Muscle layer of colon (tissue), 2 donors: ENCODE data around the gene TSACC.

Experiments
- H3K27ac ChIP-seq: one replicate; pipeline ENCODE4 v1.7.0; 2013; ENCODE audit warnings: low read depth, mild to moderate bottlenecking, low read length, moderate library complexity
- H3K27me3 ChIP-seq, 2 donors: one replicate each; pipeline ENCODE4 v1.7.0; 2013; ENCODE audit warnings: low read length in 2 of 2, mild to moderate bottlenecking in 2 of 2; ENCODE audit not compliant: insufficient read depth in 2 of 2, control insufficient read depth in 1 of 2
- H3K36me3 ChIP-seq: one replicate; pipeline ENCODE4 v1.7.0; 2013; ENCODE audit warnings: mild to moderate bottlenecking, low read length; ENCODE audit not compliant: insufficient read depth
- H3K4me1 ChIP-seq: one replicate; pipeline ENCODE4 v1.7.0; 2013; ENCODE audit warnings: mild to moderate bottlenecking, low read length; ENCODE audit not compliant: insufficient read depth
- H3K4me3 ChIP-seq, 2 donors: one replicate each; pipeline ENCODE4 v1.7.0; 2013; ENCODE audit warnings: low read length in 2 of 2, low read depth in 1 of 2, mild to moderate bottlenecking in 1 of 2, moderate library complexity in 1 of 2
- H3K9ac ChIP-seq: one replicate; pipeline ENCODE4 v1.7.0; 2013; ENCODE audit warnings: low read length
- H3K9me3 ChIP-seq: one replicate; pipeline ENCODE4 v1.7.0; 2013; ENCODE audit warnings: mild to moderate bottlenecking, low read length
- donor health status: abdominal sarcoma.
- donor health status: Adenocarcinoma of cecum.

The TSACC gene

GRCh38 chr1:156388174-156389137 lies 50.1 kb downstream of the TSACC start:
- Histone ChIP-seq H3K4me3 (no peak overlapping the region), H3K4me1 (no peaks in the 10 kb centered on the region), H3K36me3 (no peaks in the 10 kb centered on the region), H3K27ac (no peak overlapping the region), H3K9me3 (no peaks in the 10 kb centered on the region), H3K9ac (no peak overlapping the region), H3K27me3 (peaks cover 0 to 40% of the 10 kb centered on the region in 2 donors)

GRCh38 chr1:156389311-156389710 lies 51.0 kb downstream of the TSACC start:
- Histone ChIP-seq H3K4me1 (no peaks in the 10 kb centered on the region), H3K4me3 (no peak overlapping the region), H3K36me3 (no peaks in the 10 kb centered on the region), H3K9ac (no peak overlapping the region), H3K9me3 (no peaks in the 10 kb centered on the region), H3K27ac (no peak overlapping the region), H3K27me3 (peaks cover 0 to 40% of the 10 kb centered on the region in 2 donors)

GRCh38 chr1:156390469-156391365 lies 52.4 kb downstream of the TSACC start:
- Histone ChIP-seq H3K4me1 (no peaks in the 10 kb centered on the region), H3K27ac (no peak overlapping the region), H3K27me3 (peaks cover 0 to 40% of the 10 kb centered on the region in 2 donors), H3K4me3 (no peak overlapping the region), H3K9ac (no peak overlapping the region), H3K9me3 (no peaks in the 10 kb centered on the region), H3K36me3 (no peaks in the 10 kb centered on the region)

- Histone ChIP-seq H3K4me1 (no peaks in the 10 kb centered on the region), H3K36me3 (no peaks in the 10 kb centered on the region), H3K27me3 (peaks cover 0 to 40% of the 10 kb centered on the region in 2 donors), H3K4me3 (no peak overlapping the region), H3K9ac (no peak overlapping the region), H3K27ac (no peak overlapping the region), H3K9me3 (no peaks in the 10 kb centered on the region)
Observed at GRCh38 chr1:156391366-156391677, 53.0 kb downstream of the TSACC start.

GRCh38 chr1:156391701-156392100 lies 53.4 kb downstream of the TSACC start:
- H3K9ac ChIP-seq, result no peak overlapping the region
- H3K4me3 ChIP-seq, result no peak overlapping the region
- no peaks in the 10 kb centered on the region for H3K9me3 ChIP-seq
- no peaks in the 10 kb centered on the region for H3K36me3 ChIP-seq
- peaks cover 0 to 40% of the 10 kb centered on the region in 2 donors for H3K27me3 ChIP-seq
- no peak overlapping the region for H3K27ac ChIP-seq
- H3K4me1 ChIP-seq, result no peaks in the 10 kb centered on the region

GRCh38 chr1:156392452-156392853 lies 54.1 kb downstream of the TSACC start:
- H3K36me3 ChIP-seq, result no peaks in the 10 kb centered on the region
- no peak overlapping the region for H3K27ac ChIP-seq
- H3K9ac ChIP-seq, result no peak overlapping the region
- H3K9me3 ChIP-seq, result no peaks in the 10 kb centered on the region
- H3K4me3 ChIP-seq, result no peak overlapping the region
- no peaks in the 10 kb centered on the region for H3K4me1 ChIP-seq
- H3K27me3 ChIP-seq, result peaks cover 0 to 39% of the 10 kb centered on the region in 2 donors

- no peak overlapping the region for H3K27ac ChIP-seq
- no peak overlapping the region for H3K9ac ChIP-seq
- H3K4me3 ChIP-seq, result no peak overlapping the region
- H3K27me3 ChIP-seq, result peaks cover 0 to 32% of the 10 kb centered on the region in 2 donors
- H3K4me1 ChIP-seq, result no peaks in the 10 kb centered on the region
- no peaks in the 10 kb centered on the region for H3K9me3 ChIP-seq
- no peaks in the 10 kb centered on the region for H3K36me3 ChIP-seq
Observed at GRCh38 chr1:156393095-156393494, 54.8 kb downstream of the TSACC start.

GRCh38 chr1:156394082-156394481 lies 55.8 kb downstream of the TSACC start:
- Histone ChIP-seq H3K9ac (no peak overlapping the region), H3K4me3 (no peak overlapping the region), H3K9me3 (no peaks in the 10 kb centered on the region), H3K36me3 (no peaks in the 10 kb centered on the region), H3K27me3 (peaks cover 0 to 25% of the 10 kb centered on the region in 2 donors), H3K27ac (no peak overlapping the region), H3K4me1 (no peaks in the 10 kb centered on the region)

- no peak overlapping the region for H3K4me3 ChIP-seq
- H3K9me3 ChIP-seq, result no peaks in the 10 kb centered on the region
- no peak overlapping the region for H3K9ac ChIP-seq
- no peaks in the 10 kb centered on the region for H3K36me3 ChIP-seq
- H3K27me3 ChIP-seq, result peaks cover 0 to 18% of the 10 kb centered on the region in 2 donors
- no peaks in the 10 kb centered on the region for H3K4me1 ChIP-seq
- H3K27ac ChIP-seq, result no peak overlapping the region
Observed at GRCh38 chr1:156394835-156395461, 56.6 kb downstream of the TSACC start.
